Effector memory CD4-positive, alpha-beta T cell (primary cell): ENCODE measurements around the gene KIF7.

Experiments
- DNase-seq, 3 donors: peaks; one replicate each; pipeline ENCODE4 v3.0.0-alpha.2; 2020
- H3K27ac ChIP-seq: 2 replicates; pipeline ENCODE4 v1.7.0; 2013; ENCODE audit warnings: mild to moderate bottlenecking, low read length, moderate library complexity; ENCODE audit not compliant: insufficient read depth, poor library complexity, severe bottlenecking
- H3K27me3 ChIP-seq: replicated peaks from 2 replicates; pipeline ENCODE4 v1.7.0; 2013; ENCODE audit warnings: mild to moderate bottlenecking, low read length; ENCODE audit not compliant: insufficient read depth, control insufficient read depth, poor library complexity, severe bottlenecking
- H3K36me3 ChIP-seq: 2 replicates; pipeline ENCODE4 v1.7.0; 2013; ENCODE audit warnings: mild to moderate bottlenecking, low read length, moderate library complexity; ENCODE audit not compliant: control insufficient read depth, insufficient read depth
- H3K4me1 ChIP-seq: 2 replicates; pipeline ENCODE4 v1.7.0; 2013; ENCODE audit warnings: low read length, mild to moderate bottlenecking; ENCODE audit not compliant: control insufficient read depth, insufficient read depth, poor library complexity, severe bottlenecking
- H3K4me3 ChIP-seq: 2 replicates; pipeline ENCODE4 v1.7.0; 2013; ENCODE audit warnings: low read length, low read depth, mild to moderate bottlenecking; ENCODE audit not compliant: insufficient read depth, poor library complexity, severe bottlenecking
- H3K9me3 ChIP-seq: 2 replicates; pipeline ENCODE4 v1.7.0; 2013; ENCODE audit warnings: mild to moderate bottlenecking, low read length, moderate library complexity; ENCODE audit not compliant: control insufficient read depth

The KIF7 gene

DNA sequence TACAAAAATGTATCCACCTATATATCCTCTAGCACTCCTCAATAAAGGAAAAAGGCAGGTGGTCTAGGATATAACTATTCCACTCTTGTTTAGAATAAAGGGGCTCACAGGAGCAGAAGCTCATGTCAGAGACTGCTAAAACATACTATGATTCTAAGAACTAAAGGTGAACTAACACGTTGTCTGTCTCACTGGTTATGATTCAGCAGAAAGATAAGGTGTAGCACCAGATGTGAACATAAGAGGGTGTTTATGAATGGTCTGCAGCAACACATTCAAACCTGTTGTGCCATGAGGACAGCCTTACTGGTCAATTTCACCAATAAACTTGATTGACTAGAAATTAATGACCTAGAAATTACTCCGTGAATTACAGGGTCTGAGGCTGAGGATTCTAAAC lies 30.7 kb upstream of the KIF7 start:
- H3K27ac ChIP-seq: no peak overlapping the region

DNA sequence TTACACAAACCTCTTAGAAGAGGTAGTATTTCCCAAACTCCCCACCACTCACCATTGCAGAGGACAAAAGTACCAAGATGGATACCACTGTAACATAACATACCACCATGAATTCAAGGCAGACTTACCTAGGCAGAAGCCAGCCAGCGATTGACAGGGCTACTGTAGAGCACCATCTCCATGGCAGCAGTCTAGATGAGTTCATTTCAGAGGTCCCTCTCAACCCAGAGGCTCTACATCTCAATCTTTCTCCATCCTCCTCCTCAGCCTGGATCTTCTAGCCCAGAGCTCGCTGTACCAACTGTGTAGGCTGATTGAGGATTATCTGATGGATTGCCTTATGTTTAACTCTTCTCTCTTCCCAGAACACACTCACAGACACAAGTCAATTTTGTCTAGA lies 25.9 kb upstream of the KIF7 start:
- H3K9me3 ChIP-seq: no peaks in the 10 kb centered on the region
- no peak overlapping the region for H3K4me3 ChIP-seq
- no peak for DNase-seq
- H3K27me3 ChIP-seq: no peaks in the 10 kb centered on the region
- H3K36me3 ChIP-seq: peaks cover 3% of the 10 kb centered on the region
- H3K4me1 ChIP-seq: no peaks in the 10 kb centered on the region
- H3K27ac ChIP-seq: no peak overlapping the region

More for the DNA sequence above, 30.7 kb upstream of the KIF7 start:
- Histone ChIP-seq H3K36me3 (peaks cover 3% of the 10 kb centered on the region), H3K4me3 (no peak overlapping the region), H3K27me3 (no peaks in the 10 kb centered on the region), H3K9me3 (no peaks in the 10 kb centered on the region), H3K4me1 (no peaks in the 10 kb centered on the region)
- DNase-seq: no peak

GRCh38 chr15:89680282-89680873 lies 25.1 kb upstream of the KIF7 start:
- H3K4me1 ChIP-seq: no peaks in the 10 kb centered on the region
- no peaks in the 10 kb centered on the region for H3K27me3 ChIP-seq
- no peaks in the 10 kb centered on the region for H3K36me3 ChIP-seq
- no peak overlapping the region for H3K4me3 ChIP-seq
- H3K27ac ChIP-seq: no peak overlapping the region
- DNase-seq: no peak
- H3K9me3 ChIP-seq: no peaks in the 10 kb centered on the region

DNA sequence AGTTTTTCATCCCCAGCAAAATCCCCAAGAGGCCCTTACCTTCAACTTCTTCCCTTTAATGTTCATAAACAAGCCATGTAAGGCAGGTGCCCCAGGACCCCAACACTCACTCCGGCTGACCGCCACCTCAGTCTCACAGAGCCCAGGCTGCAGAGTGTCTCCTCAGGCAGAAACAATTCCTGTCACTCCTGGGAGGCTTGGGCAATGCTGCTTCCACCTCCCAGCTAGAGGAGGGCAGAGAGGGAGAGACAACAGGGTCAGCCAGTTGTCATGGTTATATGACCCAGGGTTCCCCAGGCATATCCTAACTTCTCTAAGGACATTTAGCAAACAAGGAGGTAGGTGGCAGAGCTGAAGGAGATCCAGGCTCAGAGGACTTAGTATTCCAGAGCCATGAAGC lies 23.9 kb upstream of the KIF7 start, which contains the start of gene PLIN1:
TSS of gene PLIN1 (minus strand) at position 156 of the 400 bp plus-strand sequence. CDS start 1,878 bp downstream, outside the sequence.
- Histone ChIP-seq H3K27ac (no peak within 1 kb of the TSS), H3K4me1 (no peaks in the 10 kb centered on the region), H3K36me3 (no peaks in the 10 kb centered on the region), H3K27me3 (no peaks in the 10 kb centered on the region), H3K9me3 (no peaks in the 10 kb centered on the region), H3K4me3 (no peak within 1 kb of the TSS)
- DNase-seq: no peak

DNA sequence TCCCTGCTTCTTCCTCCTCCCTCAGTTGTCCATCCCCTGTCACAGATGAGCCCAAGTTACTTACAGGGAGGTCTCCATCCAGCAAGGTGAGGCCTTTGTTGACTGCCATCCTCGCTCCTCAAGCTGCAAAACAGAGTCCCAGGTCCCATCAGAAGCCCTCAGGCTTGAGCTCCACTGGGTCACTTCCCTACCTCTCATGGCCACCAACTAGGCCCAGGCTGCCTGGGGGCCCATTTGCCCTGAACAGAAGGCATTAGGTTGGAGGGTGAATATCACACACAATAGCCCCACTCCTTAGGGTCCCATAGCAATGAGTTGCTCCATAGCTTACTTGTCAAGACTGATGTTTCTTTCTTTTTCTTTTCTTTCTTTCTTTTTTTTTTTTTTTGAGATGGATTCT lies 22.1 kb upstream of the KIF7 start:
- H3K27me3 ChIP-seq: no peaks in the 10 kb centered on the region
- DNase-seq: no peak
- H3K4me1 ChIP-seq: no peaks in the 10 kb centered on the region
- no peak overlapping the region for H3K27ac ChIP-seq
- no peaks in the 10 kb centered on the region for H3K9me3 ChIP-seq
- H3K4me3 ChIP-seq: no peak overlapping the region
- H3K36me3 ChIP-seq: no peaks in the 10 kb centered on the region

GRCh38 chr15:89675606-89676005 lies 20.3 kb upstream of the KIF7 start:
- Histone ChIP-seq H3K4me3 (no peak overlapping the region), H3K27me3 (no peaks in the 10 kb centered on the region), H3K4me1 (no peaks in the 10 kb centered on the region), H3K9me3 (no peaks in the 10 kb centered on the region), H3K36me3 (no peaks in the 10 kb centered on the region), H3K27ac (no peak overlapping the region)
- DNase-seq: no peak

DNA sequence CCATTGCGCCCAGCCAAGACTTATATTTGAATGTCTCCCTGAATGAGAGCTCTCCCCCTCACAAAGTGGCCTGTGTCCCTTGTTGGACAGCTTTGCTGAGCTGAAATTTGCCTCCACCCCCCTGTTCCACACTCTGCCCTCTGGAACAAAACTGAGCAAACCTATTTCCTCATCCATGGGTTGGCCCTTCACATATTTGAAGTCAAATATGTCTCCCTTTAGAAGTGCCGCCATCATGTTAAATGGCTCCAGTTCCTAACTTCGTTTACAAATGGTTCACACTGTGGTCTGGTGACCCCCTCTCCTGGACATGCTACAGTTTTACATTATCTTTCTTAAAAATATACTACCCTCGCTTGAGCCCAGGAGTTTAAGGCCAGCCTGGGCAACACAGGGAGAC lies 19.3 kb upstream of the KIF7 start:
- no peak for DNase-seq
- Histone ChIP-seq H3K9me3 (no peaks in the 10 kb centered on the region), H3K4me1 (no peaks in the 10 kb centered on the region), H3K27ac (no peak overlapping the region), H3K27me3 (no peaks in the 10 kb centered on the region), H3K36me3 (no peaks in the 10 kb centered on the region), H3K4me3 (no peak overlapping the region)

DNA sequence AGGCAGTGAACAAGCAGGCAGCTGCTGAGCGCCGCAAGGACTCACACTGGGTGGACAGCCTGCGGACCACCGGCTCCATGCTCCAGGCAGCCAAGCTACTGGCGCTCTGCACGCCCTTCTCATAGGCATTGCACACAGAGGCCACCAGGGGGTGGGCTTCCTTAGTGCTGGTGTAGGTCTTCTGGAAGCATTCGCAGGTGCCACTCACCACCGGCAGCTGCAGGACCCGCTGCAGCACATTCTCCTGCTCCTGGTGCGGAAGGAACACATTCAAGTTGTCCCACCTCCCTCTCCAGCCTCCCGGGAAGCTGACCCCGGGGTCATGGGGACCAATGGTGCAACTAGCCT lies 17.9 kb upstream of the KIF7 start:
- H3K4me3 ChIP-seq: no peak overlapping the region
- H3K9me3 ChIP-seq: no peaks in the 10 kb centered on the region
- H3K27me3 ChIP-seq: no peaks in the 10 kb centered on the region
- no peaks in the 10 kb centered on the region for H3K36me3 ChIP-seq
- no peak overlapping the region for H3K27ac ChIP-seq
- no peaks in the 10 kb centered on the region for H3K4me1 ChIP-seq
- no peak for DNase-seq

- H3K27ac ChIP-seq: no peak overlapping the region
- no peaks in the 10 kb centered on the region for H3K27me3 ChIP-seq
- no peaks in the 10 kb centered on the region for H3K4me1 ChIP-seq
- no peaks in the 10 kb centered on the region for H3K36me3 ChIP-seq
- DNase-seq: no peak
- H3K4me3 ChIP-seq: no peak overlapping the region
- H3K9me3 ChIP-seq: no peaks in the 10 kb centered on the region
These were observed 17.2 kb upstream of the KIF7 start for GRCh38 chr15:89672221-89673164.

DNA sequence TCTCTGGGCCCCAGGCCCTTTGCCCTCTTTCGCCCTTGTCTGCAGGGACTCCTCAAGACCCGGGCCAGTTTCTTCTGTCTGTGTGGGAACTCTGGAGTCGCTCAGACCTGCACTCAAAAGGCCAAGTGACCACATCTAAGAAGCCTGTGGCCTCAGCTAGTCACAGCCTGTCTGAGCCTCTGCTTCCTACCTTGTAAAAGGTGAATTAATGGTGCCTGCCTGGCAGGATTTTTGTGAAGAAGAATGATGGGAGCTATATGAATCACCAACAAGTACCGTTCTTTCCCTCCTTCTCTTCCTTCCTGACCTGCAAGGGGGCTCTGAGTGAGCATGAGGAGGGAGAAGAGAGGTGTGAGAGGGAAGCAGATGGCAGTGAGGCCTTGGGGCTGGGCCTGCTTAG lies 16.4 kb upstream of the KIF7 start:
- H3K4me1 ChIP-seq: no peaks in the 10 kb centered on the region
- no peaks in the 10 kb centered on the region for H3K36me3 ChIP-seq
- H3K4me3 ChIP-seq: no peak overlapping the region
- no peaks in the 10 kb centered on the region for H3K9me3 ChIP-seq
- no peak overlapping the region for H3K27ac ChIP-seq
- DNase-seq: no peak
- H3K27me3 ChIP-seq: no peaks in the 10 kb centered on the region
